ENCODE measurements around the gene TTI1. TPM values are rescaled to one million over a fixed set of nuclear protein-coding genes. Genes with fewer than 3 reads are reported as not detected.

TTI1 gene
- total and polyA plus RNA-seq, 9 donors, result 9.3 to 19.7 (median 16.3) TPM

DNA sequence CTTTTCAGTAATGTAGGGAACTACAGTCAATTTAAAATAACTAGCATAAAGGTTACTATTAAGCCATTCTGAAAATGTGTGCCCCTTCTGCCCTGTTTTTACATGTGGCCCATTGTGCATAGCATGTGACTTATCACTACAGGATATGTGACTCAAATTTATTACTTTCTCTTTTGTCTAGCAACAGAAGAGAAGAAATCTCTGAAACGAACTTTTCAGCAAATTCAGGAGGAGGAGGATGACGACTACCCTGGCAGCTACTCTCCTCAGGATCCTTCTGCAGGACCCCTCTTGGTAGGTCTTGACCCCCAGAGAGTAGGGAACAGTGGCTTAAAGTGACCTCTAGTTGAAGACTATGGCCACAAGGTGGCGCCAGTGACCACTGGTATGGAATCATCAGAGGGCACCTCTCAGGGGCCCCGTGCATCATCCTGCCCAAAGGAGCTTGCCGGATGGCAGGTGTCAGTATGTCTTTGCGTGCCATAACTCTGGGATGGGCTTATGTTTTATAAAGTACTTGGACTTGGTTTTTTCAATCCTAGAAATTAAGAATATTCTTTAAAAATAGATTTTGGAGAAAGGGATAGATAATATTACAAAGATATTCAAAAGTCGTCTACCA is 24.2 kb upstream of the TTI1 start:
- 27 to 35% (median 31%) methylated on average over 7 of the region's 7 CpGs for WGBS, 3 donors

DNA sequence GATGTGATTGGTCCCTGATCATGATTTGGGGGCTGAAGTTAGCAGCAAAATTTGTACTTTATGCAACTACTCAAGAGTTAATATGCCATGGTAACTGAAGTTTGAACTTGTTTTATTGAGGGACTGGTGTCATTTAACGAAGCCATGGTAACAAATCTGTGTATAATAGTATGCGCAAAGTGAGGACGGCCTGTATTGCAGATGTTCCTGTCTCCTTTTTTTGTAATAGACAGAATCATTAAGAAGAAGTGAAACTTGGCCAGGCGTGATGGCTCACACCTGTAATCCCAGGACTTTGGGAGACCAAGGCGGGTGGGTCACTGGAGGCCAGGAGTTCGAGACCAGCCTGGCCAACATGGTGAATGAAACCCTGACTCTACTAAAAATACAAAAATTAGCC is 22.6 kb upstream of the TTI1 start:
- H3K9me3 ChIP-seq, result no peaks in the 10 kb centered on the region
- TF ChIP-seq, protein P1, sequence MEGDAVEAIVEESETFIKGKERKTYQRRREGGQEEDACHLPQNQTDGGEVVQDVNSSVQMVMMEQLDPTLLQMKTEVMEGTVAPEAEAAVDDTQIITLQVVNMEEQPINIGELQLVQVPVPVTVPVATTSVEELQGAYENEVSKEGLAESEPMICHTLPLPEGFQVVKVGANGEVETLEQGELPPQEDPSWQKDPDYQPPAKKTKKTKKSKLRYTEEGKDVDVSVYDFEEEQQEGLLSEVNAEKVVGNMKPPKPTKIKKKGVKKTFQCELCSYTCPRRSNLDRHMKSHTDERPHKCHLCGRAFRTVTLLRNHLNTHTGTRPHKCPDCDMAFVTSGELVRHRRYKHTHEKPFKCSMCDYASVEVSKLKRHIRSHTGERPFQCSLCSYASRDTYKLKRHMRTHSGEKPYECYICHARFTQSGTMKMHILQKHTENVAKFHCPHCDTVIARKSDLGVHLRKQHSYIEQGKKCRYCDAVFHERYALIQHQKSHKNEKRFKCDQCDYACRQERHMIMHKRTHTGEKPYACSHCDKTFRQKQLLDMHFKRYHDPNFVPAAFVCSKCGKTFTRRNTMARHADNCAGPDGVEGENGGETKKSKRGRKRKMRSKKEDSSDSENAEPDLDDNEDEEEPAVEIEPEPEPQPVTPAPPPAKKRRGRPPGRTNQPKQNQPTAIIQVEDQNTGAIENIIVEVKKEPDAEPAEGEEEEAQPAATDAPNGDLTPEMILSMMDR (IDR thresholded peaks at IDR 0.05), result no peak
- TF ChIP-seq POLR2A (IDR thresholded peaks at IDR 0.05) (no peak), EP300 (IDR thresholded peaks at IDR 0.05) (no peak)
- intact Hi-C loops (cut with DNase I), result loop anchor here in 3 of 4 donors (2.0 to 5.0 kb wide), 5 partner anchors 111 to 266 kb away; partner anchors contain the start of gene TGM2 (in 1 of the 3)

More for the DNA sequence above, 24.2 kb upstream of the TTI1 start:
- no peak overlapping the region for H3K4me3 ChIP-seq
- H3K9me3 ChIP-seq, result no peaks in the 10 kb centered on the region
- peak; percentile 74 to 89 (median 86) for DNase-seq
- intact Hi-C loops (cut with DNase I), result loop anchor here (1.0 to 5.0 kb wide), 6 partner anchors 110 to 265 kb away; partner anchors contain the start of gene TGM2 (in 1 of the 4)
- H3K27ac ChIP-seq, result no peak overlapping the region
- H3K4me1 ChIP-seq (ENCODE audit: insufficient read depth), result no peaks in the 10 kb centered on the region
- H3K36me3 ChIP-seq, result no peaks in the 10 kb centered on the region
- no peaks in the 10 kb centered on the region for H3K27me3 ChIP-seq
- TF ChIP-seq, protein P1 (IDR thresholded peaks at IDR 0.05), result peak; percentile 72 to 83 (median 77)
- no peak for TF ChIP-seq POLR2A (IDR thresholded peaks at IDR 0.05)

DNA sequence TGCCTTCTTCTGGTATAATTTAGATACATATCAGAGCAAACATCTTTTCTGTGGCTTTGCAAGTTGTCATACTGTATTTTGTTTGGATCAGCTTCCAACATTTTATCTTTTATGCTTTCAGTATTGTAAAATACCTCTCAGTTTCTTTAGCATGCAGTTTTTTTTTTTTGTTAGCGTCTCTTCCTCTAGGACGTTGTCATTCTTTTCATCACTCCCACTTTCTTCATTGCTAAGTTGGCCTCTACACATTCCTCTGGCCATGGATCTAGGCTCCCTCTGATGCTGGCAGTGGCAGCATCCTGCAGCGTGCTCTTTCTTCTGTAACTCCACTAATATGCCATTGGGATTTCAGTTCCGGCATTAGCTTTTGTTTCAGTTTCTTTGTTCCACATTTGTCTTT is 22.0 kb upstream of the TTI1 start:
- WGBS, 3 donors, result 29 to 50% (median 44%) methylated on average over 4 of the region's 4 CpGs
- no peaks in the 10 kb centered on the region for H3K4me1 ChIP-seq (ENCODE audit: insufficient read depth)
- no peak for DNase-seq
- H3K27ac ChIP-seq, result no peak overlapping the region
- intact Hi-C loops (cut with DNase I), result loop anchor here in 3 of 4 donors (5.0 kb wide), 4 partner anchors 112 to 267 kb away; partner anchors contain the start of gene TGM2 (in 1 of the 3)
- H3K36me3 ChIP-seq, result no peaks in the 10 kb centered on the region
- TF ChIP-seq, protein P1 (IDR thresholded peaks at IDR 0.05), result no peak
- TF ChIP-seq POLR2A (IDR thresholded peaks at IDR 0.05) (no peak), EP300 (IDR thresholded peaks at IDR 0.05) (no peak)
- H3K27me3 ChIP-seq, result no peaks in the 10 kb centered on the region
- H3K4me3 ChIP-seq, result no peak overlapping the region
- H3K9me3 ChIP-seq, result no peaks in the 10 kb centered on the region

More for the DNA sequence above, 22.6 kb upstream of the TTI1 start:
- Histone ChIP-seq H3K36me3 (no peaks in the 10 kb centered on the region), H3K4me1 (ENCODE audit: insufficient read depth) (no peaks in the 10 kb centered on the region), H3K4me3 (no peak overlapping the region), H3K27ac (no peak overlapping the region), H3K27me3 (no peaks in the 10 kb centered on the region)
- DNase-seq, result no peak
- 91 to 92% (median 91%) methylated on average over 6 of the region's 6 CpGs for WGBS, 3 donors

GRCh38 chr20:38054647-38055046 is 21.4 kb upstream of the TTI1 start:
- TF ChIP-seq POLR2A (IDR thresholded peaks at IDR 0.05) (no peak), EP300 (IDR thresholded peaks at IDR 0.05) (no peak)
- TF ChIP-seq, protein P1 (IDR thresholded peaks at IDR 0.05), result no peak
- Histone ChIP-seq H3K9me3 (no peaks in the 10 kb centered on the region), H3K4me3 (no peak overlapping the region), H3K4me1 (ENCODE audit: insufficient read depth) (no peaks in the 10 kb centered on the region), H3K27ac (no peak overlapping the region), H3K27me3 (no peaks in the 10 kb centered on the region), H3K36me3 (no peaks in the 10 kb centered on the region)
- WGBS, 3 donors, result 69 to 84% (median 80%) methylated on average over 2 of the region's 2 CpGs
- no peak for DNase-seq
- intact Hi-C loops (cut with DNase I), result loop anchor here in 3 of 4 donors (5.0 kb wide), 4 partner anchors 113 to 268 kb away; partner anchors contain the start of gene TGM2 (in 1 of the 3)

Measured in ovary (tissue), 9 donors.